ENCODE results near the gene AMY2B. TPM values are rescaled to one million over a fixed set of nuclear protein-coding genes. Genes with fewer than 3 reads are reported as not detected.
"Not testable (repeated sequence)": the region's sequence is repeated elsewhere in the genome, so short reads cannot be mapped to it uniquely, and the experiment has no call there.

AMY2B gene
- total RNA-seq, 3 donors from 2014 or later = 11.6 to 31.6 (median 21.2) TPM

DNA sequence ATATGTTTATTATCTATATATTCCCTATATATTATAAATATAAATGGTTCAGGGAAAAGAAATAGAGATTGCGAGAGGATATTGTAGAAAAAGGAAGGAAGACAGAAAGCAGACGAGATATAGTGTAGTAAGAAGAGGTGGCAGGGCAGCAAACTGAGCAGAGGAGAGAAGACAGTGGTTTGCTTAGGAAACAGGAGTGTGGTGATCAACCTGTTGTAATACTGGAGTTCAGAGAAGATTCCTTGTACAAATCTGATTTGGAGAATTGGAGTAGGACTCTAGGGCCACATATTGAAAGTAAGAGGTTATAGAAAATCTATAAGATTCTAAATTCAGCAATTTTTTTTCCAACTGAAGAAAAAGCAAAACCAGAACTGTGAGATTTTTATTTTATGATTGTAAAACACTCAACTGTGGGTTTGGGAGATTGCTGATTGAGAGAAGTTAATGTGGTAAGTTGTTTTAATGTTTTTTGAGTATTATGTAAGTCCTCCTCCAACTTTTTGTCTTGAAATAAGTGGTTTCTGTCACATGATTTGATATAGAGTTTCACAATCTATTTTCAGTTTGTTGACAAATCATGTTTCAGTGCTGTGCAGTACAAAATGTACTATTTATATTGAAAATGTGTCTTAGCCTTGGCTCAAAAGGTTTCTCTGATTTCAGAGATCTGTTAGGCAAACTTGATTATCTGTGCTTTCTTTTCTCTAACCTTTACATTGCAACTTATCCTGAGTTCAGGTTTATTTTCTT is 9.6 kb upstream of the AMY2B start:
- H3K4me3 ChIP-seq = no peak overlapping the region
- intact Hi-C loops (cut with DNase I, micrococcal nuclease) = no loop called here
- H3K36me3 ChIP-seq (ENCODE audit: low read depth) = no peaks in the 10 kb centered on the region
- no peaks in the 10 kb centered on the region for H3K4me1 ChIP-seq (ENCODE audit: low read depth)
- no peaks in the 10 kb centered on the region for H3K9me3 ChIP-seq
- DNase-seq = no peak
- TF ChIP-seq, protein P1, sequence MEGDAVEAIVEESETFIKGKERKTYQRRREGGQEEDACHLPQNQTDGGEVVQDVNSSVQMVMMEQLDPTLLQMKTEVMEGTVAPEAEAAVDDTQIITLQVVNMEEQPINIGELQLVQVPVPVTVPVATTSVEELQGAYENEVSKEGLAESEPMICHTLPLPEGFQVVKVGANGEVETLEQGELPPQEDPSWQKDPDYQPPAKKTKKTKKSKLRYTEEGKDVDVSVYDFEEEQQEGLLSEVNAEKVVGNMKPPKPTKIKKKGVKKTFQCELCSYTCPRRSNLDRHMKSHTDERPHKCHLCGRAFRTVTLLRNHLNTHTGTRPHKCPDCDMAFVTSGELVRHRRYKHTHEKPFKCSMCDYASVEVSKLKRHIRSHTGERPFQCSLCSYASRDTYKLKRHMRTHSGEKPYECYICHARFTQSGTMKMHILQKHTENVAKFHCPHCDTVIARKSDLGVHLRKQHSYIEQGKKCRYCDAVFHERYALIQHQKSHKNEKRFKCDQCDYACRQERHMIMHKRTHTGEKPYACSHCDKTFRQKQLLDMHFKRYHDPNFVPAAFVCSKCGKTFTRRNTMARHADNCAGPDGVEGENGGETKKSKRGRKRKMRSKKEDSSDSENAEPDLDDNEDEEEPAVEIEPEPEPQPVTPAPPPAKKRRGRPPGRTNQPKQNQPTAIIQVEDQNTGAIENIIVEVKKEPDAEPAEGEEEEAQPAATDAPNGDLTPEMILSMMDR (IDR thresholded peaks at IDR 0.05) = no peak
- ATAC-seq = no peak

DNA sequence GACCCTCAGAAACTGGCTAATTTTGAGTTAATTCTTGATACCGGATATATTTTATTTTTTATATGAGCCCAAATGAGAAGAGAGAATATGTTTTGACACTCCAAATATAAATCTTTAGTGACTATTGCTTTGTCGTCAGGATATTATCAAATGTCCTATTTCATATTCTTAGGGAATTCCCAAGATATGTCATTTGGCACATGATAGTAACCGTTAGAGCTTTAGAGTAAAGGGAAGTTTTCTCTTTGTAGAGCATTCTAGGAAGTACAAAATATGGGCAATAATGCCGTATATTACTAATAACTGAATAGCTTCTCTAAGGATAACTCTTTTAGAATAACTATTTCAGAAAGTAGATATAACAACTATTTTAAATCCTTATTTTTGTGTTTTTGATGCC is 8.3 kb upstream of the AMY2B start:
- H3K9me3 ChIP-seq = no peaks in the 10 kb centered on the region

DNA sequence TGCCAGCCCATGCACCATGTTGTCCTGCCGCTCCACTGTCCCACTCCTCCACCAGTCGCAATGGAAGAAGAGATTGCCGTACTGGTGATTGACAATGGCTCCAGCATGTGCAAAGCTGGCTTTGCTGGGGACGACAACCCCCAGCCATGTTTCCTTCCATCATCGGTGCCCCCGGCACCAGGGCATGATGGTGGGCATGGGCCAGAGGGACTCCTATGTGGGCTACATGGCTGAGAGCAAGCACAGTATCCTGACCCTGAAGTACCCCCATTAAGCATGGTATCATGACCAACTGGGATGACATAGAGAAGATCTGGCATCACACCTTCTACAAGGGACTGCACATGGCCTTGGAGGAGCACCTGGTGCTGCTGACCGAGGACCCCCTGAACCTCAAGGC is 1.9 kb upstream of the AMY2B start:
- DNase-seq (no peak), ATAC-seq (no peak)
- intact Hi-C loops (cut with DNase I, micrococcal nuclease) = no loop called here
- H3K9me3 ChIP-seq = no peaks in the 10 kb centered on the region
- H3K4me1 ChIP-seq (ENCODE audit: low read depth) = no peaks in the 10 kb centered on the region
- no peaks in the 10 kb centered on the region for H3K36me3 ChIP-seq (ENCODE audit: low read depth)
- H3K4me3 ChIP-seq = no peak overlapping the region
- TF ChIP-seq, protein P1 (IDR thresholded peaks at IDR 0.05) = no peak

More for the DNA sequence above, 8.3 kb upstream of the AMY2B start:
- TF ChIP-seq, protein P1 (IDR thresholded peaks at IDR 0.05) = no peak
- Histone ChIP-seq H3K36me3 (ENCODE audit: low read depth) (no peaks in the 10 kb centered on the region), H3K4me3 (no peak overlapping the region), H3K4me1 (ENCODE audit: low read depth) (no peaks in the 10 kb centered on the region)
- DNase-seq (no peak), ATAC-seq (no peak)
- intact Hi-C loops (cut with DNase I, micrococcal nuclease) = no loop called here

DNA sequence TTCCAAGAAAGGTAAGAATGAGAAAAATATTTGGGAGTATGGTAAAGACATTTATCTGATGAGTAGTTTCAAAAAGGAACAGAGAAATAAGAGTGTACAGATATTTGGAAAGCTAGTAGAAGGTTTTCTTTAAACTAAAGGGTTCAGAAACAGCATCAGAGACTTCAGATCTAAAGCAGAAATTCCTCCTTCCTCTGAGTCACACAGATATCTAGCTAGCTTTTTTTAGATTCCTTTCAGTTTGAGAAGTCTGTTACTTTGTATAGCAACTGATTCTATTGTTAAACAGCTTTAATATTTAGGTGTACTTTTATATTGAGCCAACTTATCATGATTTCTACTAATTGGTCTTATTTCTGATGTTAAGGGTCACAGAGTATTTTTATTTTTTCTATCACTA is 4.7 kb downstream of the AMY2B start:
- Histone ChIP-seq H3K4me3 (no peak overlapping the region), H3K36me3 (ENCODE audit: low read depth) (no peaks in the 10 kb centered on the region), H3K4me1 (ENCODE audit: low read depth) (no peaks in the 10 kb centered on the region), H3K9me3 (no peaks in the 10 kb centered on the region)
- TF ChIP-seq, protein P1 (IDR thresholded peaks at IDR 0.05) = no peak
- ATAC-seq (no peak), DNase-seq (no peak)
- intact Hi-C loops (cut with DNase I, micrococcal nuclease) = no loop called here

DNA sequence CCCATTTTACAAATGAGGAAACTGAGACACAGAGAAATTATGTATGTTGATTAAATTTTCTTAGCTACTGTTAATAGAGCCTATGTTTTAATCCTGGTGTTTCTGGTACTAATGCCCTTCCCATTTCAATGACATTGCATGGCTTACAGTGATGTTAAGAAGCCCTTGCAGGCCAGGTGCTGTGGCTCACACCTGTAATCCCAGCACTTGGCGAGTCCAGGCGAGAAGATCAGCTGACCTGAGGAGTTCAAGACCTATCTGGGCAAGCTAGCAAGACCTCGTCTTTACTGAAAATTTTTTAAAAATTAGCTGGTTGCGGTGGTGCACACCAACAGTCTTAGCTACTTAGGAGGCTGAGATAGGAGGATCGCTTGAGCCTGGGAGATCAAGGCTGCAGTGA is 5.4 kb downstream of the AMY2B start:
- H3K36me3 ChIP-seq (ENCODE audit: low read depth); intact Hi-C loops (cut with DNase I, micrococcal nuclease); H3K4me3 ChIP-seq; H3K4me1 ChIP-seq (ENCODE audit: low read depth); H3K9me3 ChIP-seq; ATAC-seq; DNase-seq: not testable (repeated sequence)

DNA sequence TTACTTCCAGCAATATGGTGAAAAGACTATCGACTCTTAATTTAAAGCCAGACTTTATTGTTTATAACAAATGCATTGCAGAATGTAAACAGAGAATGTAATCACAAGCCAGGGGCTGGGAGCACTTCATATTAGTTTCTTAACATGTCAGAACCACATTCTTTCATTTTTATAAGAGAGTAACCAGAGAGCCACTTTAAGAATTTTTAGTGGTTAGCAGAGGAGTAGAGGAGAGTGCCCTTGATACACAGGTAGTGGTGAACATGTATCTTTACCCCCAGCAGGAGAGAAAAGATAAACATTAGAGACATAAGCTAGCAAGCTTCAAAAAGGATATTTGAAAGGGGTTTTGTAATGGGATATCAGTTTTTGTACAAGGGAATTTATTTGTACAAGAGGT is 11.1 kb downstream of the AMY2B start:
- Histone ChIP-seq H3K9me3 (no peaks in the 10 kb centered on the region), H3K4me1 (ENCODE audit: low read depth) (no peaks in the 10 kb centered on the region), H3K36me3 (ENCODE audit: low read depth) (no peaks in the 10 kb centered on the region), H3K4me3 (no peak overlapping the region)
- no peak for DNase-seq
- TF ChIP-seq, protein P1 (IDR thresholded peaks at IDR 0.05) = no peak
- ATAC-seq = no peak
- intact Hi-C loops (cut with DNase I, micrococcal nuclease) = no loop called here
